PC-3 (cell line): ENCODE measurements around the gene ABLIM2. TPM values are rescaled to one million over a fixed set of nuclear protein-coding genes. Genes with fewer than 3 reads are reported as not detected.
A peak's percentile ranks its signal among the peaks of the same experiment; 100 is the strongest.

Source experiments
- ATAC-seq: fragments of 200-7000 bp; cut with Tn5 transposase; 2 replicates; pipeline ENCODE4 v1.9.1; 2020; ENCODE audit warnings: mild to moderate bottlenecking, moderate library complexity
- BruUV-seq: library from RNA; stranded (reverse); fragments of 400-500 nt; replicated peaks from 2 replicates; lab custom pipeline; 2021; lab: Mats Ljungman, UMichigan
- CTCF ChIA-PET: fragments of 300-600 bp; sonication (Branson Sonifier 250); formaldehyde crosslinking; loops from one replicate; lab custom pipeline; 2022; ENCODE audit warnings: antibody characterized with exemption; lab: Charles Lee
- POLR2A ChIA-PET: fragments of 300-600 bp; sonication (Branson Sonifier 250); formaldehyde crosslinking; loops from one replicate; lab custom pipeline; 2022; ENCODE audit warnings: antibody characterized with exemption; ENCODE audit not compliant: unreplicated experiment; lab: Charles Lee
- DNase-seq: peaks from one replicate; pipeline ENCODE4 v3.0.0-alpha.2; 2015
- H2AFZ ChIP-seq: fragments of 300-600 bp; sonication (generic); 2 replicates; pipeline ENCODE4 v1.6.0; 2016; ENCODE audit warnings: antibody characterized with exemption, low read length
- H3F3A ChIP-seq: fragments of 300-600 bp; sonication (generic); one replicate; pipeline ENCODE4 v1.6.0; 2017; ENCODE audit warnings: antibody characterized with exemption, low read length, control low read depth, mild to moderate bottlenecking; ENCODE audit not compliant: unreplicated experiment
- H3K27ac ChIP-seq: fragments of 300-600 bp; sonication (generic); 2 replicates; pipeline ENCODE4 v1.5.1; 2016; ENCODE audit warnings: mild to moderate bottlenecking, low read length
- H3K27me3 ChIP-seq: fragments of 300-600 bp; sonication (generic); 2 replicates; pipeline ENCODE4 v1.6.1; 2016; ENCODE audit warnings: low read length, mixed read lengths
- H3K36me3 ChIP-seq: fragments of 300-600 bp; sonication (generic); 2 replicates; pipeline ENCODE4 v1.6.1; 2016; ENCODE audit warnings: low read depth, mixed run types, low read length, mixed read lengths
- H3K4me1 ChIP-seq: fragments of 300-600 bp; sonication (generic); 2 replicates; pipeline ENCODE4 v1.5.1; 2016; ENCODE audit warnings: low read length; ENCODE audit not compliant: insufficient read depth
- H3K4me2 ChIP-seq: fragments of 300-600 bp; sonication (generic); 2 replicates; pipeline ENCODE4 v1.6.0; 2016; ENCODE audit warnings: low read length
- H3K4me3 ChIP-seq: fragments of 300-600 bp; sonication (generic); 2 replicates; pipeline ENCODE4 v1.5.1; 2016; ENCODE audit warnings: mild to moderate bottlenecking, low read length, mixed read lengths
- H3K79me2 ChIP-seq: fragments of 300-600 bp; sonication (generic); 2 replicates; pipeline ENCODE4 v1.6.1; 2017; ENCODE audit warnings: low read length, mixed read lengths
- H3K9ac ChIP-seq: fragments of 300-600 bp; sonication (generic); 2 replicates; pipeline ENCODE4 v1.6.0; 2016; ENCODE audit warnings: mild to moderate bottlenecking, low read length
- H3K9me2 ChIP-seq: fragments of 300-600 bp; sonication (generic); replicated peaks from 2 replicates; pipeline ENCODE4 v1.6.1; 2016; ENCODE audit warnings: mixed run types, low read length, mixed read lengths
- H3K9me3 ChIP-seq: fragments of 300-600 bp; sonication (generic); 2 replicates; pipeline ENCODE4 v1.6.1; 2016; ENCODE audit warnings: low read length, mixed read lengths
- H4K20me1 ChIP-seq: fragments of 300-600 bp; sonication (generic); 2 replicates; pipeline ENCODE4 v1.6.1; 2016; ENCODE audit warnings: low read length, mixed read lengths
- EZH2 ChIP-seq: fragments of 300-600 bp; sonication (generic); IDR thresholded peaks from one replicate; pipeline ENCODE4 v1.6.1; 2017; ENCODE audit warnings: antibody characterized with exemption, mild to moderate bottlenecking, low read length; ENCODE audit not compliant: unreplicated experiment
- EZH2phosphoT487 ChIP-seq: fragments of 300-600 bp; sonication (generic); IDR thresholded peaks from 2 replicates; pipeline ENCODE4 v1.6.1; 2018; ENCODE audit warnings: mild to moderate bottlenecking, antibody characterized with exemption, low read length, borderline replicate concordance
- intact Hi-C: fragments of 100-400 bp; cut with micrococcal nuclease; formaldehyde crosslinking; loops from 2 replicates; pipeline ENCODE4 v1.9.0; 2023
- total RNA-seq: library from RNA; depleted of rRNA; stranded (reverse); fragments of >200 nt; gene quantifications from 2 replicates; pipeline ENCODE4 v1.2.3, GENCODE V29; 2014
- TF ChIP-seq, protein P1 (sequence below): fragments of 300-600 bp; sonication (generic); conservative IDR thresholded peaks from 2 replicates; pipeline ENCODE4 v1.5.1; 2017; ENCODE audit warnings: antibody characterized with exemption, low read depth, mild to moderate bottlenecking, low read length

ABLIM2 gene
- total RNA-seq, 1 experiment from 2014 or later = 3.2 TPM

DNA sequence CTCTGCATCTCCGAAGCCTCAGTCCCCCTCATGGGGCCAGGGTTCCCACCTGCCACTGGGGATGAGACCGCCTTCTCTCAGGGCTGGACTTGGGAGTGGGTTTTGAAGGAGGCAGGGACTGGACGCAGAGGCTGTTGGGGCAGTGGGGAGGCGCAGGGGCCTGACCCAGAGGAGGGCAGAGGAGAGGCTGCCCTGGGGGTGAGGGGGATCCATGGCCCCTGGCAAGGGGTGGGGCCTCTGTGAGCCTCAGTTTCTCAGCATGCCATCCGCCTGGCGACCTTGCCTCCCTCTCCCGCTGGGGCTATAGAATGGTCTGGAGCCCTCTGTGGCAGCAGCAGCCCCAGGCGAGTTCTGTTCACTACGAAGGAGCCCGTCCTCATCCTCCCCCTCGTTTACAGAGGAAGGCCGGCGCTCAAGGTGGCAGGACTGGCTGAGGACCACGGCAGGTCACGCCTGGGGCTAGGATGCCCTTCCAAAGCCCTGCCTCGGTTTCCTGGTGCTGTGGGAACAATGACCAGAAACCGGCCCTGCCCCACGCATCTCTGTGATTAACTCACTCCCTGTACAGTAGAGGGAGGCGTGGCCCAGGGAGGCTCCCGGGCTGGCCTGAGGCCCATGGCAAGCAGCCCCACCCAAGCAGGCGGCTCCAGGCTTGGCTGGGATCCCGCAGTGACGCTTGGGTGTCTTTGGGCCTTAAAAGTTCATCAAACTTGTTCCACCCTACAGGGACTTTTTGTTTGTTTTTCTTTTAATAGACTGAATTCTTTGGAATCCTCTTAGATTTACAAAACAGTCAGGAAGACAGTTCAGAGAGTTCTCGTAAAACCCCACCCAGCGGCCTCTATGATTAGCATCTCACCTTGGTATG lies 24.5 kb upstream of the ABLIM2 start:
- CTCF ChIA-PET = no interaction called here

DNA sequence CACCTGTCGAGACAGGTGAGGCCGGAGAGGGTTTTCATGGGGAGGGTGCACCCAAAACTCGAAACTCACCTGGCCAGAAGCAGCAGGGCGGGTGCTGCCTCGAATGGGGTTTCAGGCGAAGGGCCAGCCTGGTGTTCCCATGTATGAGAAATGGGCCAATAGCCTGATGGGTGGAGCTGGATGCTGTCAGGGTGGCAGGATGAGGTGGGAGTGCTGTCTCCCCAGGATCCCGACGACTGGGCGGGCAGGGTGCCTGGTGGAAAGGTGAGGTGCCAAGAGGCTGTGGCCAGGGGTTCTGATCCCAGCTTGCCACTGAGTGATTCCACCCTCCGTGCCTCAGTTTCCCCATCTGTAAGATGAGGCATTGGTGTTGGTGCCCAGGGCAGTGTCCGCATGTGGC lies 23.7 kb upstream of the ABLIM2 start:
- Histone ChIP-seq H3K79me2 (no peaks in the 10 kb centered on the region), H3K4me3 (no peak overlapping the region), H3K27me3 (no peaks in the 10 kb centered on the region), H3K4me1 (peaks cover 54% of the 10 kb centered on the region), H3K9me2 (no peaks in the 10 kb centered on the region), H4K20me1 (no peaks in the 10 kb centered on the region), H3F3A (no peaks in the 10 kb centered on the region), H3K27ac (peak overlapping the region; percentile 89; the same call in 1 of the 2 replicates), H2AFZ (no peak overlapping the region), H3K9ac (peak overlapping the region; percentile 73; the same call in 1 of the 2 replicates), H3K4me2 (no peak overlapping the region), H3K36me3 (no peaks in the 10 kb centered on the region), H3K9me3 (no peaks in the 10 kb centered on the region)
- no TSS peak for BruUV-seq
- POLR2A ChIA-PET = no interaction called here
- DNase-seq = no peak
- ATAC-seq = no peak
- CTCF ChIA-PET = no interaction called here
- intact Hi-C loops = no loop called here
- TF ChIP-seq EZH2 = no peak
- TF ChIP-seq, protein P1, sequence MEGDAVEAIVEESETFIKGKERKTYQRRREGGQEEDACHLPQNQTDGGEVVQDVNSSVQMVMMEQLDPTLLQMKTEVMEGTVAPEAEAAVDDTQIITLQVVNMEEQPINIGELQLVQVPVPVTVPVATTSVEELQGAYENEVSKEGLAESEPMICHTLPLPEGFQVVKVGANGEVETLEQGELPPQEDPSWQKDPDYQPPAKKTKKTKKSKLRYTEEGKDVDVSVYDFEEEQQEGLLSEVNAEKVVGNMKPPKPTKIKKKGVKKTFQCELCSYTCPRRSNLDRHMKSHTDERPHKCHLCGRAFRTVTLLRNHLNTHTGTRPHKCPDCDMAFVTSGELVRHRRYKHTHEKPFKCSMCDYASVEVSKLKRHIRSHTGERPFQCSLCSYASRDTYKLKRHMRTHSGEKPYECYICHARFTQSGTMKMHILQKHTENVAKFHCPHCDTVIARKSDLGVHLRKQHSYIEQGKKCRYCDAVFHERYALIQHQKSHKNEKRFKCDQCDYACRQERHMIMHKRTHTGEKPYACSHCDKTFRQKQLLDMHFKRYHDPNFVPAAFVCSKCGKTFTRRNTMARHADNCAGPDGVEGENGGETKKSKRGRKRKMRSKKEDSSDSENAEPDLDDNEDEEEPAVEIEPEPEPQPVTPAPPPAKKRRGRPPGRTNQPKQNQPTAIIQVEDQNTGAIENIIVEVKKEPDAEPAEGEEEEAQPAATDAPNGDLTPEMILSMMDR = no peak

More for the DNA sequence above, 24.5 kb upstream of the ABLIM2 start:
- H3K4me1 ChIP-seq = peaks cover 58% of the 10 kb centered on the region
- H3K4me3 ChIP-seq = peak overlapping the region; percentile 9; the same call in 1 of the 2 replicates
- no peaks in the 10 kb centered on the region for H4K20me1 ChIP-seq
- no peaks in the 10 kb centered on the region for H3K79me2 ChIP-seq
- POLR2A ChIA-PET = no interaction called here
- no peaks in the 10 kb centered on the region for H3K27me3 ChIP-seq
- H3F3A ChIP-seq = no peaks in the 10 kb centered on the region
- no TSS peak for BruUV-seq
- intact Hi-C loops = no loop called here
- H2AFZ ChIP-seq = no peak overlapping the region
- H3K9me2 ChIP-seq = no peaks in the 10 kb centered on the region
- DNase-seq (peak; percentile 97), ATAC-seq (peak; percentile 80)
- no peaks in the 10 kb centered on the region for H3K36me3 ChIP-seq
- H3K9me3 ChIP-seq = no peaks in the 10 kb centered on the region
- H3K4me2 ChIP-seq = peak overlapping the region; percentile 51
- peak overlapping the region; percentile 73 for H3K9ac ChIP-seq
- TF ChIP-seq, protein P1 = no peak
- TF ChIP-seq EZH2phosphoT487 (no peak), EZH2 (no peak)
- peak overlapping the region; percentile 89 for H3K27ac ChIP-seq

DNA sequence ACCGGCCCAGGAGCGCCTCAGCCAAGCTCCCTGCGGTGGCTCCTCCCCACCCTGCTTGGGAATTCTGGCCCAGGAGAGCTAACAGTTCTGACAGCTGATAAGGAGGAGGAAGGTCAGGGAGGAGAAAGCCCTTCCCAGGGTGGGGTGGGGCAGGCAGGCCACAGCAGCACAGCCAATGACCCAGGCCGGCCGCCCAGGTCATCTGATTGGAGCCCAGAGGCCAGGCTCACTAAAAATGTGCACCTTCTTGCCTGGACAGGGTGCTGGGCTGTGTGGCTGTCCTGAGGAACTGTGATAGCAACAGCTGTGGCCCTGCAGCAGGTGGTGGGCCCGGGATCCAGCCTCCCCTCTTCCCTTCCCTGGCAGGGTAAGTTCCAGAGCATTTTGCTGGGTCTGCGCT lies 23.2 kb upstream of the ABLIM2 start:
- H3K79me2 ChIP-seq = no peaks in the 10 kb centered on the region
- no peak overlapping the region for H3K4me3 ChIP-seq
- H3K36me3 ChIP-seq = no peaks in the 10 kb centered on the region
- H3F3A ChIP-seq = no peaks in the 10 kb centered on the region
- DNase-seq = no peak
- TF ChIP-seq EZH2phosphoT487 = no peak
- TF ChIP-seq, protein P1 = no peak
- TF ChIP-seq EZH2 = no peak
- H3K27ac ChIP-seq = no peak overlapping the region
- intact Hi-C loops = no loop called here
- H3K4me2 ChIP-seq = no peak overlapping the region
- peaks cover 54% of the 10 kb centered on the region for H3K4me1 ChIP-seq
- H3K9me3 ChIP-seq = no peaks in the 10 kb centered on the region
- H3K9ac ChIP-seq = no peak overlapping the region
- H4K20me1 ChIP-seq = no peaks in the 10 kb centered on the region
- ChIA-PET CTCF (no interaction called here), POLR2A (no interaction called here)
- no TSS peak for BruUV-seq
- no peak for ATAC-seq
- no peak overlapping the region for H2AFZ ChIP-seq
- H3K9me2 ChIP-seq = no peaks in the 10 kb centered on the region
- H3K27me3 ChIP-seq = no peaks in the 10 kb centered on the region
